B cell (primary cell): ENCODE results near the gene VPS13D. TPM values are rescaled to one million over a fixed set of nuclear protein-coding genes. Genes with fewer than 3 reads are reported as not detected.

ENCODE experiments used
- ATAC-seq: fragments of 200-7000 bp; cut with Tn5 transposase; one replicate; pipeline ENCODE4 v1.10.0; 2021; ENCODE audit warnings: low read depth, mild to moderate bottlenecking, moderate number of reproducible peaks, moderate library complexity
- CTCF ChIA-PET: fragments of 350-600 bp; sonication (Branson Sonifier 250); formaldehyde crosslinking; loops from one replicate; lab custom pipeline; 2021; ENCODE audit warnings: antibody characterized with exemption, inconsistent platforms; lab: Charles Lee
- POLR2A ChIA-PET: fragments of 350-600 bp; sonication (Branson Sonifier 250); formaldehyde crosslinking; loops from one replicate; lab custom pipeline; 2021; ENCODE audit warnings: antibody characterized with exemption; lab: Charles Lee
- DNase-seq: peaks from one replicate; pipeline ENCODE4 v3.0.0; 2013
- H2AFZ ChIP-seq: 2 replicates; pipeline ENCODE4 v1.6.1; 2012; ENCODE audit warnings: mild to moderate bottlenecking, low read depth, low read length; ENCODE audit not compliant: insufficient read depth, poor library complexity, severe bottlenecking
- H3K27ac ChIP-seq, 2 donors: 1 replicate in 1 of 2; 2 replicates in 1 of 2; pipeline ENCODE4 v1.5.1; 2012 to 2013; ENCODE audit warnings: low read length in 2 of 2, mild to moderate bottlenecking in 2 of 2, moderate library complexity in 1 of 2
- H3K27me3 ChIP-seq, 4 experiments: fragments of 200-600 bp in 1 of 4; sonication (generic) in 1 of 4; replicated peaks in 1 of 4; 1 replicate in 2 of 4; 2 replicates in 2 of 4; pipeline versions ENCODE4 v1.6.1 to v1.7.0; 2013 to 2016; ENCODE audit warnings: low read length in 3 of 4, mild to moderate bottlenecking in 2 of 4, mixed read lengths in 1 of 4, moderate library complexity in 1 of 4; ENCODE audit not compliant: insufficient read depth in 4 of 4, control insufficient read depth in 3 of 4; ENCODE audit errors: control extremely low read depth in 1 of 4
- H3K36me3 ChIP-seq, 2 experiments: replicated peaks in 1 of 2; 1 replicate in 1 of 2; 2 replicates in 1 of 2; pipeline versions ENCODE4 v1.6.1 to v1.7.1; 2013; ENCODE audit warnings: low read length in 1 of 2; ENCODE audit not compliant: insufficient read depth in 2 of 2, control insufficient read depth in 1 of 2; ENCODE audit errors: control extremely low read depth in 1 of 2, extremely low read depth in 1 of 2
- H3K4me1 ChIP-seq, 2 donors: fragments of 200-600 bp in 1 of 2; sonication (generic) in 1 of 2; 1 replicate in 1 of 2; 2 replicates in 1 of 2; pipeline versions ENCODE4 v1.5.1 to v1.6.1; 2013 to 2017; ENCODE audit warnings: low read length in 2 of 2; ENCODE audit not compliant: control insufficient read depth in 2 of 2, insufficient read depth in 2 of 2
- H3K4me2 ChIP-seq: replicated peaks from 2 replicates; pipeline ENCODE3; 2012; ENCODE audit warnings: mild to moderate bottlenecking, low read depth, low read length; ENCODE audit not compliant: poor library complexity, severe bottlenecking
- H3K4me3 ChIP-seq, 5 experiments: fragments of 200-600 bp in 1 of 5; sonication (generic) in 1 of 5; 1 replicate in 3 of 5; 2 replicates in 2 of 5; pipeline versions ENCODE4 v1.5.1 to v1.7.0; 2011 to 2016; ENCODE audit warnings: low read length in 4 of 5, mild to moderate bottlenecking in 4 of 5, low read depth in 2 of 5, control low read depth in 1 of 5, moderate library complexity in 1 of 5; ENCODE audit not compliant: insufficient read depth in 1 of 5; ENCODE audit errors: control extremely low read depth in 1 of 5, extremely low read depth in 1 of 5
- H3K79me2 ChIP-seq: fragments of 200-600 bp; sonication (generic); one replicate; pipeline ENCODE4 v1.6.0; 2016; ENCODE audit warnings: low read length; ENCODE audit not compliant: control insufficient read depth, insufficient read depth
- H3K9ac ChIP-seq: fragments of 200-600 bp; sonication (generic); 2 replicates; pipeline ENCODE4 v1.6.1; 2017; ENCODE audit warnings: mild to moderate bottlenecking, low read length, moderate library complexity
- H3K9me3 ChIP-seq, 3 donors: one replicate each; pipeline versions ENCODE4 v1.6.1 to v1.7.1; 2013; ENCODE audit warnings: low read length in 2 of 3; ENCODE audit not compliant: control insufficient read depth in 2 of 3, insufficient read depth in 1 of 3; ENCODE audit errors: control extremely low read depth in 1 of 3
- H4K20me1 ChIP-seq: 2 replicates; pipeline ENCODE4 v1.6.0; 2012; ENCODE audit warnings: mild to moderate bottlenecking, low read length; ENCODE audit not compliant: insufficient read depth, control insufficient read depth, poor library complexity, severe bottlenecking
- H3K27ac Mint-ChIP-seq: one replicate; pipeline ENCODE4 v1.8.0; 2021; ENCODE audit warnings: mixed read lengths
- H3K27me3 Mint-ChIP-seq: one replicate; pipeline ENCODE4 v1.8.0; 2021; ENCODE audit warnings: mixed read lengths
- H3K4me1 Mint-ChIP-seq: one replicate; pipeline ENCODE4 v1.8.0; 2021; ENCODE audit warnings: mixed read lengths
- H3K4me3 Mint-ChIP-seq: one replicate; pipeline ENCODE4 v1.8.0; 2021; ENCODE audit warnings: mixed read lengths
- H3K9me3 Mint-ChIP-seq: one replicate; pipeline ENCODE4 v1.8.0; 2022; ENCODE audit warnings: mixed read lengths; ENCODE audit not compliant: insufficient read depth
- EZH2 ChIP-seq: IDR thresholded peaks from 2 replicates; pipeline ENCODE4 v1.6.1; 2012; ENCODE audit warnings: borderline replicate concordance, low read depth, mild to moderate bottlenecking, moderate library complexity, low read length; ENCODE audit not compliant: insufficient read depth, poor library complexity, severe bottlenecking
- WGBS: methylation state at CpG from one replicate; pipeline ENCODE4 v1.1.5; 2013; ENCODE audit warnings: missing lambda C conversion rate; ENCODE audit not compliant: insufficient coverage; 5-methylcytosine and 5-hydroxymethylcytosine counted together
- intact Hi-C: fragments of 100-400 bp; cut with micrococcal nuclease; formaldehyde crosslinking; loops from one replicate; pipeline ENCODE4 v1.10.0; 2022
- polyA plus RNA-seq: library from polyadenylated mRNA; depleted of rRNA; stranded (reverse); fragments of >200 nt; gene quantifications from 2 replicates; pipeline ENCODE4 v1.2.3, GENCODE V29; 2012
- total RNA-seq, 2 donors: library from RNA; stranded (reverse); fragments of 120-200 nt in 1 of 2; gene quantifications; 1 replicate in 1 of 2; 2 replicates in 1 of 2; pipeline versions ENCODE4 v1.2.3 to v1.2.4, GENCODE V29; 2013 to 2022
- TF ChIP-seq, protein P1 (sequence below): fragments of 200-600 bp; IDR thresholded peaks from one replicate; pipeline ENCODE4 v1.8.0; 2022; ENCODE audit warnings: antibody characterized with exemption, mild to moderate bottlenecking

VPS13D gene
- total and polyA plus RNA-seq, 2 donors (not counting 1 experiment from before 2014, with no cell fraction given), result 29.9 to 104 TPM

DNA sequence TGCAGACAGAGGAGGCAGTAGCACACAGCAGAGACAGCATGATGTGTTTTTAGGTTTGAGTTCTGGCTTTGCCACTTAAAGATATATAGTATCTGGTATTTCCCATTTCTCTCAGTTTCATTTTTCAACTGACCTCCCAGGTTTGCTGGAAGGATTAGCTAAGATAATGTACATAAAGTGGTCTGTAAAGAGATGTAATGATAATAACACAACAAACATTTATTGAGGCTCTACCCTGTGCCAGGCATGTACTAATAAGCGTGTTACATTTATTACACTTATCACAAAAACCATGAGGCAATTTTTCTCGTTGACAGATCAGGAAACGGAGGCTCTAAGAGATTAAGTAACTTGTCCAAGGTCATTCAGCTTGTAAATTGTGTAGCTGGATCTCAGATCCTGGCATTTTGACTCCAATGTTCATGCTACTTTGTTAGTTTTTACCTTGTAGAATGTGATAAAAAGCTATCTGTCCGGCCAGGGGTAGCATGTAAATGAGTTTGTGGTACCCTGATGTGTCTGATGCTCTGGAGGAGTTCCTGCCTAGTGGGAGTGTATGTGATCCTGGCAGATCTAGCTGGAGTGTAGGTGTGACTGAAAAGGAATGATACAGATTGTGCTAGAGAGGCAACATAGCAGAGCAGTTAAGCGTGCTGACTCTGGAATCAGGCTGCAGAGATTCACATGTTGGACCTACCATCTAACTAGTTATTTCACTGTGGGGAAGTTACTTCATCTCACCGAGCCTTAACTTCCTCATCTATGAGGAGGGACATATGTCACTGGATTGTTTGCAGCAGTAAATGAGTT lies 146.6 kb downstream of the VPS13D start:
- Histone ChIP-seq H2AFZ (no peak overlapping the region), H3K36me3 (peaks cover 4 to 70% of the 10 kb centered on the region in 2 experiments), H3K4me3 (no peak overlapping the region), H3K4me1 (no peaks in the 10 kb centered on the region), H3K9me3 (no peaks in the 10 kb centered on the region), H3K27ac (no peak overlapping the region), H3K27me3 (no peaks in the 10 kb centered on the region), H4K20me1 (no peaks in the 10 kb centered on the region), H3K9ac (no peak overlapping the region), H3K79me2 (no peaks in the 10 kb centered on the region), H3K4me2 (no peak overlapping the region)
- POLR2A ChIA-PET, result no interaction called here
- no peak overlapping the region for H3K27ac Mint-ChIP-seq
- CTCF ChIA-PET, result no interaction called here
- no peaks in the 10 kb centered on the region for H3K4me1 Mint-ChIP-seq
- TF ChIP-seq, protein P1, sequence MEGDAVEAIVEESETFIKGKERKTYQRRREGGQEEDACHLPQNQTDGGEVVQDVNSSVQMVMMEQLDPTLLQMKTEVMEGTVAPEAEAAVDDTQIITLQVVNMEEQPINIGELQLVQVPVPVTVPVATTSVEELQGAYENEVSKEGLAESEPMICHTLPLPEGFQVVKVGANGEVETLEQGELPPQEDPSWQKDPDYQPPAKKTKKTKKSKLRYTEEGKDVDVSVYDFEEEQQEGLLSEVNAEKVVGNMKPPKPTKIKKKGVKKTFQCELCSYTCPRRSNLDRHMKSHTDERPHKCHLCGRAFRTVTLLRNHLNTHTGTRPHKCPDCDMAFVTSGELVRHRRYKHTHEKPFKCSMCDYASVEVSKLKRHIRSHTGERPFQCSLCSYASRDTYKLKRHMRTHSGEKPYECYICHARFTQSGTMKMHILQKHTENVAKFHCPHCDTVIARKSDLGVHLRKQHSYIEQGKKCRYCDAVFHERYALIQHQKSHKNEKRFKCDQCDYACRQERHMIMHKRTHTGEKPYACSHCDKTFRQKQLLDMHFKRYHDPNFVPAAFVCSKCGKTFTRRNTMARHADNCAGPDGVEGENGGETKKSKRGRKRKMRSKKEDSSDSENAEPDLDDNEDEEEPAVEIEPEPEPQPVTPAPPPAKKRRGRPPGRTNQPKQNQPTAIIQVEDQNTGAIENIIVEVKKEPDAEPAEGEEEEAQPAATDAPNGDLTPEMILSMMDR, result no peak
- no peak for TF ChIP-seq EZH2
- intact Hi-C loops, result no loop called here
- no peak for ATAC-seq
- no peaks in the 10 kb centered on the region for H3K9me3 Mint-ChIP-seq
- H3K4me3 Mint-ChIP-seq, result no peak overlapping the region
- H3K27me3 Mint-ChIP-seq, result no peaks in the 10 kb centered on the region
- DNase-seq, result no peak
- whole genome bisulfite sequencing, result 83% methylated on average over 3 of the region's 6 CpGs
